ENCODE measurements around the gene FABP3.

DNA sequence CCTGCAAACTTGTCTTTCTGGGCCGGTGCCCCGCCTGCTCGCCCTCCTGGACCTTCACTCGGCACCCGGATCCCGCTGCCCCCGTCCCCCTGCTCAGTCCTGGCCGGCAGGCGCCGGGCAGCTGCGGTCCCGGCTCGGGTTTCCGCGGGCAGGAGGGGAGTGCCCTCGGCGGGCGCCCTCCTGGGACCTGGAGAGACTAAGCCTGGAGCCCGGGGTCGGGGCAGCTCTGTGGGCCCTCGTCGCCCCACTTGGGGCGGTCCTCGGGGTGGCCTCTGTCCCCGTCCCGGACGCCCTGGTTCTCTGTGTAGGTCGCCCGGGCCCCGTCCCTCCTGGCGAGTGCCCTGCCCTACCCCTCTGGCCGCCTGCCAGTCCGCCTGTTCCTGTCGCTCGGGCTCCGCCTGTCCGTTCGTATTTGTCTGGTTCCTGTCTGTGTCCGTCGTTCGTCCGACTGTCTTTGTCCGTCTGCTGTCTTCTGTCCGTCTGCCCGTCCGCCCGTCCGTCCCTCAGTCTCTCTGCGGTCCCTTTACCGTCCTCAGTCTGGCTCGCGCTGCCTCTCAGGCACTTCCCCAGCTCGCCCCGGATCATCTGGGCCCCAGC, 40.6 kb upstream of the FABP3 start:
- TF ChIP-seq, protein P1, sequence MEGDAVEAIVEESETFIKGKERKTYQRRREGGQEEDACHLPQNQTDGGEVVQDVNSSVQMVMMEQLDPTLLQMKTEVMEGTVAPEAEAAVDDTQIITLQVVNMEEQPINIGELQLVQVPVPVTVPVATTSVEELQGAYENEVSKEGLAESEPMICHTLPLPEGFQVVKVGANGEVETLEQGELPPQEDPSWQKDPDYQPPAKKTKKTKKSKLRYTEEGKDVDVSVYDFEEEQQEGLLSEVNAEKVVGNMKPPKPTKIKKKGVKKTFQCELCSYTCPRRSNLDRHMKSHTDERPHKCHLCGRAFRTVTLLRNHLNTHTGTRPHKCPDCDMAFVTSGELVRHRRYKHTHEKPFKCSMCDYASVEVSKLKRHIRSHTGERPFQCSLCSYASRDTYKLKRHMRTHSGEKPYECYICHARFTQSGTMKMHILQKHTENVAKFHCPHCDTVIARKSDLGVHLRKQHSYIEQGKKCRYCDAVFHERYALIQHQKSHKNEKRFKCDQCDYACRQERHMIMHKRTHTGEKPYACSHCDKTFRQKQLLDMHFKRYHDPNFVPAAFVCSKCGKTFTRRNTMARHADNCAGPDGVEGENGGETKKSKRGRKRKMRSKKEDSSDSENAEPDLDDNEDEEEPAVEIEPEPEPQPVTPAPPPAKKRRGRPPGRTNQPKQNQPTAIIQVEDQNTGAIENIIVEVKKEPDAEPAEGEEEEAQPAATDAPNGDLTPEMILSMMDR (IDR thresholded peaks at IDR 0.05) = no peak
- peak in 1 of 2 donors; percentile 12 for TF ChIP-seq POLR2A (IDR thresholded peaks at IDR 0.05)
